ENCODE measurements around the gene FGF11. TPM values are rescaled to one million over a fixed set of nuclear protein-coding genes. Genes with fewer than 3 reads are reported as not detected.
A peak's percentile ranks its signal among the peaks of the same experiment; 100 is the strongest.

The FGF11 gene
- polyA plus RNA-seq (ENCODE audit: insufficient read length in 3 of 3), result 1 to 10 TPM; 5.5 to 6.8 (median 6.6) TPM

DNA sequence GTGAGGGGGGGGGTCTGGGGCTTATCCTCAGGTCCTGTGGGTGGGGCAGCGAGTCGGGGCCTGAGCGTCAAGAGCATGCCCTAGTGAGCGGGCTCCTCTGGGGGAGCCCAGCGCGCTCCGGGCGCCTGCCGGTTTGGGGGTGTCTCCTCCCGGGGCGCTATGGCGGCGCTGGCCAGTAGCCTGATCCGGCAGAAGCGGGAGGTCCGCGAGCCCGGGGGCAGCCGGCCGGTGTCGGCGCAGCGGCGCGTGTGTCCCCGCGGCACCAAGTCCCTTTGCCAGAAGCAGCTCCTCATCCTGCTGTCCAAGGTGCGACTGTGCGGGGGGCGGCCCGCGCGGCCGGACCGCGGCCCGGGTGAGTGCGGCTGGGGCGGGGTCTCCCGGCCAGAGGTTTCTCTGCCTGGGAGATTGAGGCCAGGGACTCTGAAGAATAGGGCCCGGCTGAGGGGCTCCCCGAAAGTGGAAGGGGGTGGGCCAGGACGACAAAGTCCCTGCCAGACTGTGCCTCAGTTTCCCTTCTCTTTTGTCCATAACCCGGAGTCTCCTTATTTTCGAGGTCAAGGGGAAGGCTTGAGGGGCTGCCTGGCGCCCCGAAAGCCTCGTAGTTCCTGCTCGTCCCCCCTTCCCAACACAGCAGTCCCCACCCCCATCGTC, at the start of gene FGF11:
TSS of gene FGF11 (plus strand) at position 51 of the 651 bp plus-strand sequence. CDS start at position 160, 109 bp downstream.
- no peak for DNase-seq (ENCODE audit: low read depth in 3 of 3, low spot score in 2 of 3)

DNA sequence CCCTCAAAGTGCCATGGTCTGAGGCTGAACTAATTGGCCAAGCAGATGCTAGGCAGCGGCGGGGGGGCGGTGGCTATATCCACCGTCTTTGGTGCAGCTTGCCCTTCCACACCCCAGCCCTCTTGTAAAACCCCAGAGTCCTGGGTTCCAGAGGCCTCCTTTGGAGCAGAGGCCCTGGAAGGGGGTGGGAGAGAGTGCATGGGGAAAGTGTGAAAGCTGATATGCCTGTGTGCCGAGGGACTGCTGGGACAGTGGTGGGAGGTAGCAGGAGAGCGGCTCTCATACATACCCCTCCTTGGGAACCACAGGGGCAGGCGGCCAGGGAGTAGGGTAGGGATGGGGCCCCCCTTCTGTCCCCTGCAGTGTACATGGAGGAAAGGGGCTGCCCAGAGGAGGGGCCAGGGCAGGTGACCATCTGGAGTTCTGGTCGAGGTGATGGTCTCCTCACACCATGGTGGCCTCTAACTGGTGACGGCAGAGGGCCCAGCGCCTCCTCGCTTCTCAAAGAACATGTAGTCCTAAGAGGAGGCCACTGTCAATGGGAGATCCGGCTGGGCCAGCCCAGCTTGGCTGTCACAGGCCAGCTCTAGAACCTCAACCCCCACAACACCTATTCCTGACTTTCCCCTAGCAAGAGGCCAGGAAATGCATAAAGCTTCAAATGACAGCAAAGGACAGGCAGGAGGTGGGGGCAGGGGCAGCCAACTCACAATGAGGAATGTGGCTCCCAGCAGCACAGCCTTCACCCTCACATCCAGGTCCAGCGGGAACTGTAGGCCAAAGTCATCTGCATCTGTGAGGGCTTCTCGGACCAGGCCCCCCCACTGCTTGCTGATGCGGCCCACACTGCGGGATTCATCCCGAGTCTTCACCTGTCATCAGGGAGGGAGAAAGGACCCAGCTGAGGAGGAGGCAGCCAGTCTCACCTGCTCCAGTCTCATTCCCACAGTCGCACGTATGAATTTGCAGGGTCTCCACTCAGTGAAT, 49.1 kb upstream of the FGF11 start:
- DNase-seq (ENCODE audit: low read depth in 3 of 3, low spot score in 2 of 3), result no peak

DNA sequence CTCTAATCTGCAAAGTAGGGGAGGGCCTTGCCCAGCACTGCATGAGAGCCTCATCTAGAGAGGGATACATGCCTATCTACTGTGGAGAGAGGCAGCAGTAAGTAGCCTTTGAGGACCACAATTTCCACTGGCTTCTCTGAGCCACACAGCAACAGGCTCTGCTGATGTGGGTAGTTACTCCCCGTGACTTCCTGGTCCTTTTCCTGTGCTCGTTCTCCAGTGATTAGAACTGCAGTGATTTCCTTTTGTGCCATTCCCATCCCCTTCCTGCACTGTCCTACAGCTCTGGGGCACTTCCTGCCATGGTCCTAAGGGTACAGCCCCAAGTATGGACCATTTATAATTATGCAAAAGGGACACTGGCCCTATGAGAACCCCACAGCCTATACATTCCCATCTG, 48.0 kb upstream of the FGF11 start:
- no peak for DNase-seq (ENCODE audit: low read depth in 3 of 3, low spot score in 2 of 3)

DNA sequence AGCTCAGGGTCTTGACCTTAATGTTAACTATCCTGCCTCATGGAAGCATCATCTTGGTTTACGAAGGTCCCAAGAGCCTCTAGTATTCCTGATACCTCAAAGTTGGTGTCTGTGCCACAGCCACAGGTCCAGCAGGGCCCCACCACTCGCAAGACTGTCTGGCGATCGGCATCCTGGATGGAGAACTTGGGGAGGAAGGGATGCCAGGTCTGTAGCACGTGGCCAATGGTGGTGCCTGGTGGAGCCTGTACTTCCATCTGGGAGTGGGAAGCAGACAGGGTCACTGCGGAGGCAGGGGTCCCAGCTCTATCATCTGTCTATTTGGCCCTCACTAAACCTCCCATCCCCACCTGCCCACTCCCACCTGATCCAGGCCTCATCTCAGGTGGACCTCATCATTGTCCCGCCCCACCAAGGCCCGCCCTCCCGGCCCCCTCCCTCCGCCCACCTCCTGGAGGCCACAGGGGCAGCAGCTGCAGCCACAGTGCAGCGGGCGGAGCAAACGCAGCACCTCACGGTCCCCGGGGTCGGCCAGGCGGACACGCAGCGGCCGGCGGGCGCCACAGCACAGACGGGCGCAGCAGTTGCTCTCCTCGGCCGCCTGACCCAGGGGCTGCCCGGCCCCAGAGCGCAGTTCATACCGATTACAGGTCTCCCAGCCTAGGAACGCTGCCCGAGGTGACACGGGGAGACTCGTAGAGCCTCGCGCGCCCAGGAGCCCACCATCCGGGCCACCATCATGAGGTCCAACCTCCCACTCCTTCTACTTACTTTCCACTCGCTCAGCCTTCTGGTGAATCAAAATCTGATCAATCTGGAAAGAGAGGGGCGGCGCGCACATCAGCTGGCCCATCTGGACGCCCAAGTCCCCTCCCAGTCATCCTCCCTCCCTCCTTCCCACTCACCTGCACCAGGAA, 46.4 kb upstream of the FGF11 start:
- DNase-seq (ENCODE audit: low read depth in 3 of 3, low spot score in 2 of 3), result no peak

DNA sequence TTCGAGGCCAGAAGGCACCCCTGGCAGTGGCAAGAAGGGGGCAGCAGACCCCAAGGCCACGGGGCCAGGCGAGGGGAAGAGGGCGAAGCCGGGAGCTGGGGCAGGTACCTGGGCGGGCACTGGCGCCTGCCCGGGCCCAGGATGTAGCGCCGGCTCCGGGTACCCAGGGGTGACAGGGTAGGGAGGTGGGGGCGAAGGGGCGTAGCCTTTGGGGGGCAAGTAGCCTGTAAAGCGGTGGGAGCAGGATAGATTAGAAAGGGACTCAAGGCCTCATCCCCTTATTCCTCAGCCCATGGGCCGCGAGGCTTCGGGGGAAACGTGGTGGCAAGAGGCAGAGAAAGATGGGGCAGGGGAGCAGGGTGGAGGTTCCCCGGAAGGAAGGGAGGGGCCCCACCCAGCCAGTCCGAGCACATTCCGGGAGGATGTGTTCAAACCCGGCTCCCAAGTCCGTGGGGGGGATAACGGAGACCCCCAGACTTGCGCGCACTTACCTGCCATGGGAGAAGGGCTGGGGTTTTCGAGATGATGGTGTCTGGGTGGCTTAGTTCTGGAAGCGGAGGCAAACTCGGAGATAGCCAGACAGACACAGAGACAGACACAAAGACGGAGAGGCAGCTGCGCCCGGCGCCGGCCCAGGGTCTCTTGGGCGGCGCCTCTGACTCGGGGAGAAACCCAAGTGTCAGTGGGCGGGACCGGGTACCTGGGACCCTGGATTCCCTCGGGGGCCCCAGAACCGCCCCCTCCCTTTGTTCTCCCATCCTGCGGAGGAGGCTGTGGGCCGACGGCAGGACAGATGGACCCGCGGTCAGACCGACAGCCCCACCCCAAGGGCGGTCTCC, 45.5 kb upstream of the FGF11 start:
- no peak for DNase-seq (ENCODE audit: low read depth in 3 of 3, low spot score in 2 of 3)

DNA sequence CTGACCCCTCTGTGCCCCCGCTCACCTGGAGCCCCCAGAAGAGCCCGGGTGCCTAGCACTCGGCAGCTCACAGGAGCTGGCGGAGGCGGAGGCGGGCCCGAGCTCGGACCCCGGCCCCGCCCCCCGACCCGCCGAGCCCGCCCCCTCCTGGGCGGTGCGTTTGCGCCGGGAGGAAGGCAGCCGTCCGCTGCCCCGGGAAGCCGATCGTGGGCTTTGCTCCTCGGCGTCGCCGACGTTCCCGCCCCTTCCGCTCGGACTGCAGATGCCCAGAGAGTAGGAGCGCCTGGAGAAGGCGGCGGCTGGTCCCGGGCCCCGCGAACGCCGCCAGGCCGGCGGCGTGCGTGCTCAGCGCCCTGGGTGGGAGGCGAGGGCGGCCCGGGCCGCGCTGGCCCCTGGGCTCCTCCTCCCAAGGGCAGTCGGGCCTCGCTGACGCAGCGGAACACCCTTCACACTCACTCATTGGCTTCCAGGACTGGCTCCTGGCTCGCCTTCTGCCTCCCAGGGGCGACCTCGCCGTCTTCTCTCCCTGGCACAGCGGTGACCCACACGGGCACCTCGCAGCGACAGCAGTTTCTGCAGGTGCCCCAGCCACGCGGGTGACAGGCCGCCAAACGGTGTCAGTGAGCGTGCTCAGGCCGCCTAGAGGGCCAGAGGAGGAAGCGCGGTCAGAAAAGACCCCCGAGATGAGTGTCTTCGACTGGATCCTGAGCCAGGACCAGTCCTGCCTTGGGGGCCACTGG, 44.7 kb upstream of the FGF11 start, which contains the start of gene PLSCR3:
TSS of gene PLSCR3 (minus strand) at position 74 of the 740 bp plus-strand sequence. CDS start 415 bp downstream, outside the sequence.
- peak in 1 of 3 donors; percentile 77 for DNase-seq (ENCODE audit: low read depth in 3 of 3, low spot score in 2 of 3)

DNA sequence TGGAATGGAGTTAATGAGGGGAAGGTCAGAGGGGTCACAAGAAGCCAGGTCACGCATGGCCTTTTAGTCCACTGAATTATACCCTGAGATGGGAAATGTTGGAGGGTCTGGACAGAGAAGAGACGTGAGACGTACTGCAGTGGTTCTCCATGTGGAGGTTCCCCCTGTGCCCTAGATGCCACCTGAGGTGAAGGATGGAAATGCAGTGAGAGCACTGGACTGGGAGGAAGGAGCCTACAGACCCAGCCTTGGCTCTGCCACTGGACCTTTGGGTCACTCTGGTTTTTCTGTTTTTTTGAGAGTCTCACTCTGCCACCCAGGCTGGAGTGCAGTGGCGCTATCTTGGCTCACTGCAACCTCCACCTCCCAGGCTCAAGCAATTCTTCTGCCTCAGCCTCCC, 43.2 kb upstream of the FGF11 start:
- DNase-seq (ENCODE audit: low read depth in 3 of 3, low spot score in 2 of 3), result no peak

DNA sequence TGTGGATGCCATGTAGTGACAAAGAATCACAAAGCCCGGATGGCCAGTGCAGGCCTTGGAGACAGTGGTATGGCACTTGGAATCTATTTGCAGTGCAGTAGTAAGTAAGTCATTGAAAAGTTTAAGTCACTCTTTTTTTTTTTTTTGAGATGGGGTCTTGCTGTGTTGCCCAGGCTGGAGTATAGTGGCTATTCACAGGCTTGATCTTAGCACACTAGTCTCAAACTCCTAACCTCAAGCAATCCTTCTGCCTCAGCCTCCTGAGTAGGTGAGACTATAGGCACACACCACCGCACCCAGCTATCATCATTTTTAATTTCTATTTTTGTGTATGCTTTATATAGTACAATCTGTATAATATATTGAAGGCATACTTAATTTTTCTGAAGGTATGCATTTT, 40.7 kb upstream of the FGF11 start:
- DNase-seq (ENCODE audit: low read depth in 3 of 3, low spot score in 2 of 3), result no peak

DNA sequence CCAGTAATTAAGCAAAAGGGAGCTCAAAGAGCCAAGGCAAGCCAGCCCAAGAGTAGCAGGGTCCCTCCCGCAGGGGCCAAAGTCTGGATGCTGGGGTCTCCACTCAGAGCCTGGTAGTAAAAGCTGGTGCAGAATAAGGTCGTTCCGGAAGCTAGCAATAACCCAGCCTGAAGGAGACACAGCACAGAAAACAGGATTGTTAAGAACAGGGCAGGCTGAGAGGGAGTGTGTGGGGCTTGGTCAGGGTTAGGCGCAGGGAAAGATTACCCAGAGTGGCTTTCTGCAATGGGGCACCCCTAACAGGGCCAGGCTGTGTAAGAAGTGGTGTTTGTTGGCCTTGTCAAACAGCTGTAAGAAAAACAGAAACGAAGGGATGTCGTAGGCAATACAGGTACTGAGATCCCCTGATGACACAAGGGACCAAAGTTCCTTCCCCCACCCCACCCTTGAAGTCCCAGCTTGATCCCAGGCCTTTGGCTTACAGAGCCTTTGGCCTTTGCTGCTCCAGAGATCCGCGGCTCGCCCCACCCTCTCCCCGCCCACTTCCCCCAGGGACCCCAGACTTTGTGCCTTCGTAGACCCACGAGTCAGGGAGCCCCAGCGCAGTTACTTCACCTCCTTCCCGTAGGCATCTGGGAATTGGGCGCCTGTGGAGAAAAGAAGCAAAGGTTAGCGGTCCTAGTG, 36.1 kb upstream of the FGF11 start:
- peak in 1 of 3 donors; percentile 32 for DNase-seq (ENCODE audit: low read depth in 3 of 3, low spot score in 2 of 3)

DNA sequence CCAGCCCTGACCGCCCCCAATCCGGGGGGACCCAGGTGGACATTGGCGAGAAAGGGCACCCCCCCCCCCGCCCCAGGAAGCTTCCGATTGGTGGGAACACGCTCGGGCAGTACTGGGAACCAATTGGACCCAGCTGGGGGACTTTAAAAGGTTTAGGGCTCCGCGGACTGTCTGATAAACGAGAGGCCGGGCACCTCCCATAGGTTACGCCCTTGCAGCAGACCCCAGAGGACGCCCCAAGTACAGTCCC, 35.7 kb upstream of the FGF11 start:
- peak in 1 of 3 donors; percentile 61 for DNase-seq (ENCODE audit: low read depth in 3 of 3, low spot score in 2 of 3)

DNA sequence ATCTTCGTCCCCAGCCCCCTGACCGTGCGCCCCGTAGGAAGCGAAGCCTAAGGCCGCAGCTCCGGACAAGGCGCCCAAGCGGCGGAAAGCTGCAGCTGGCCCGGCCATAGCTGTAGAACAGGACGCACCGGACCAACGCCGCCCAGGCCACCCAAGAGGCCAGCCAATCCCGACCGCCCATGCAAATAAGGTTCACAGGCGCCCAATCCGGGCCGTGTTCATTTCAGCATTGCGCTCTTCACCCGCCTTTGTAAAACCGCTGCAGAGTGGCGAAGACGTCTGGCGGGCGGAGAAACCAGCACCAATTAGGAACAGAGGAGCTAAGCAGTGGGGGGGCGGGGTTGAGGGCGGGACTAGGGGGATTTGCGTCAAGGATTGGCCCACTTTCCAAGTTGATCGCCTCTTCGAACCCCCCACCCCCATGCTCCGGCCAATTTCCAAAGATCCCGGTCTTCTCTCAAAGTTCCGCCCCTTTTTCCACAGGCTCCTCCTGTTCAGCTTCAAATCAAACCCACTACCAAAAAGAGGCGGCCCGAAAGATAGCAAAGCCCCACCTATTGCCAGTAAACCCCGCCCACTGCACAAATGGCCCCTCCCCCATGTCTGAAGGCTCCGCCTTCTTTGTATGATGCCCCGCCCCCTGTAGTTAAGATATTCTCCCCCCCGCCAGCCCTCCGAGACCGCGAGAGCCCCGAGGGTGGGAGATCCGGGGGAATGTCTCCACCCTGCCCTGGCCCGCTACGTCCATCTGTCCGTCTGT, 35.2 kb upstream of the FGF11 start, which contains the start of gene TMEM256:
TSS of gene TMEM256 (minus strand) at position 121 of the 760 bp plus-strand sequence. CDS start at position 108, 13 bp downstream.
- peak; percentile 95 to 99 (median 97) for DNase-seq (ENCODE audit: low read depth in 3 of 3, low spot score in 2 of 3)

DNA sequence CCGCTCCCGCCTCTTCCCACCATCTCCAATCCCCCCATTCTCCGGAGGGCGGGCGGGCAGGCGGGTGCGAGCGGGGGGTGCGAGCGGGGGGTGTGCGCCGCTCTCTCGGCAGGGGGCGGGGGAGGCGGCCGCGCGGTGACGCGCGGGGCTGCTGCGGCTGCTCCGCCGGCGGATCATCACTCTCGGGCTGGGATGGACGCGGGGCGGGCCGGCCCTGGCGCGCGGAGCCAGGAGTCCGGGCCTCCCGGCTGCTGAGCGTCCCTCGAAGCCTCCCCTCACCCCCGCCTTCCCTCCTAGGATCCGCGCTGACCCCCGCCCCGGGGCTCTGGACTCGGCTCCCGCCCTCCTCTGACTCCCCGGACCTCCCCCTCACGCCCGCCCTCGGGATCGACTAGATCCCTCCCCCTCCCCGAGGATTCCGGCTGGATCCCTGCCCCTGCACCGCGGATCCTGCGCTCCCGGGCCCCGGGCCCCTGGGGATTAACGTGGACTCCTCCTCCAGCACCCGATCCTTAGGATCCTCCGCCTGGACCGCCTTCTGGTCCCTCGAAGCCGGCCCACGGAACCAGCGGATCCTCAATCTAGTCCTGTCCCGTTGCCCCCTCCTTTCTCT, 34.5 kb upstream of the FGF11 start:
- DNase-seq (ENCODE audit: low read depth in 3 of 3, low spot score in 2 of 3), result no peak

DNA sequence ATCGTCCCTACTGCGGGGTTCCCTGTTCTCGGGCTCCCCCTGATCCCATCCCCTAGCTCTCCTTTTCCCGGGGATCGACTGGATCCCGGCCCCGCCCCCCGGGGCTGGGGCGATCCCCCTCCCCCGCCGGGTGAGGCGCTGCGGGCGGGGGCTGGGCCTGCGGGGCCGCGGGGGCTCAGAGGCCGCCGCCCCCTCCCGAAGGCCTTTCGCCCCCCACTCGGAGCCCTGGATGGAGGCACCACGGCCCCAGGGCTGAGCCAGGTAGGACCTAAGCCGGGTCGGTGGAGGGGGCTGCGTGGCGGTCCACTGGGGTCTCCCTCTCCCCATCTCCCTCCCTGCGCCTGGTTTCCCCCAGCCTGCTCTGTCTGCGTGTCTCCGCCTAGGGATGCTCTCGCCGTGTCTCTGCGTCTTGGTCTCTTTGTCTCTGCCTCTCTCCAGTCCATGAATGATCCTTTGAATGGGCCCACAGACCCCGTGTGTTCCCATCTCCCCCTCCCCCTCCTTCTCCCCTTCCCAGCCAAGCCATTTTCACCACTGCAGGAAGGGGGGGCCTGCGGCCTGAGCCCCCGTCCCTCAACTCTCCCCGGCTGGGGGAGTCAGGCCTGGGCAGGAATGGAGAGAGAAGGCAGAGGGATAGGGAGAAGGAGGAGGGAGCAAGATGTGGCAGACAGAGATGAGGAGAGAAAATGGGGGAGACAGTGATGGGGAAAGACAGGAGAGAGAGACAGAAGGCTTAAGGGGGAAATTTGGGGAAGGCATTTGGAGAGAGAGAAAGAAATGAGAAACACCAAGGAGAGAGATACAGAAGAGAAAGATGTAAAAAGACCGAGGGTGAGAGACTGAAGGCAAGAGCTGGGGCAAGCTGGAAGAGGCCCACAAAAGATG, 33.7 kb upstream of the FGF11 start:
- DNase-seq (ENCODE audit: low read depth in 3 of 3, low spot score in 2 of 3), result no peak

DNA sequence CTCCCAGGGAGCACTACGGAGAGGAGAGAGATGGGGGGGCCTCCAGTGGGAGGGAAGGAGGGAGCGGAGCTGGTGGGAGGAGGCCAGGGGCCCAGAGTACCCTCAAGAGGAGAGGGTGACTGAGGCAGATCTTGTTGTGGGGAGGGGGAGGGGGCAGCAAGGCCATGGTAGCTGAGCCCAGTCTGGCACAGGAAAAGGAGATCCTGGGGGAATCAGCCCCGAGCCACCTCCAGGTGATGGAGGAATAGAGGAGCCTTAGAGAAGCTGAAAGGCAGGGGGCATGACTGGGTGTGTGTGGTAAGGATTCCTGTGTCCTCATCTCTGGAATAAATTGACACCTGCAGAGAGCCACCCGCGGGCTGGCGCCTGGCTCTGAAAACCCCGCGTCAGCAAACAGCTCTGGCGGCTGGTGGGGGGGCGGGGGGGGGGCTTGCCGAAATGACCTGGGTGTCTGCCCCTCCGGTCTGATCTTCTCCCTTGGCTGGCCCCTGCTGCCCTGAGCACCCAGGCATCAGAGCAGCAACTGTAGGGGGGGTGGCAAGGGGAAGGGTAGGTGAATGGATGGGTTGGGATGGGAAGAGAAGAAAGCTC, 33.0 kb upstream of the FGF11 start:
- no peak for DNase-seq (ENCODE audit: low read depth in 3 of 3, low spot score in 2 of 3)

DNA sequence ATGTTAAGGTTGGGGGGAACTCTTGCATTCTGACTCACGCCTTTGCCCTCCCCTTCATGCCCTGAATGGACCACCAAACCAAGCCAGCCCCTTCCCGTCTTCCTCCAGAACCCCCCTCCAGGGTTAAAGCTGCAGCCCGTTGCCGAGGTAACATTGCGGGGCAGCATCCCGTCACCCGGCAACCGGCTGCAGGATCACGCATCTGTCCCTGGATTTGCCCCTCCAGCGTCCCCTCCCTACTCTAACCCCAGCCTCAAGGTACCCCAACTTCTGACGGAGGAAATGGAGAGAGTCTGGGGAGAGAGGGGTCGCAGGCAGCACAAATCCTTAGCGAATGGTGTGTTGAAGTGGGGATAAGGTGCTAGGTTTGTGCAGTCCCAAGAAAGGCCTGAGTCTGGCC, 32.2 kb upstream of the FGF11 start:
- no peak for DNase-seq (ENCODE audit: low read depth in 3 of 3, low spot score in 2 of 3)
